ENCODE results near the gene PNMA8A.
"Not testable (repeated sequence)": the region's sequence is repeated elsewhere in the genome, so short reads cannot be mapped to it uniquely, and the experiment has no call there.

Gene PNMA8A

DNA sequence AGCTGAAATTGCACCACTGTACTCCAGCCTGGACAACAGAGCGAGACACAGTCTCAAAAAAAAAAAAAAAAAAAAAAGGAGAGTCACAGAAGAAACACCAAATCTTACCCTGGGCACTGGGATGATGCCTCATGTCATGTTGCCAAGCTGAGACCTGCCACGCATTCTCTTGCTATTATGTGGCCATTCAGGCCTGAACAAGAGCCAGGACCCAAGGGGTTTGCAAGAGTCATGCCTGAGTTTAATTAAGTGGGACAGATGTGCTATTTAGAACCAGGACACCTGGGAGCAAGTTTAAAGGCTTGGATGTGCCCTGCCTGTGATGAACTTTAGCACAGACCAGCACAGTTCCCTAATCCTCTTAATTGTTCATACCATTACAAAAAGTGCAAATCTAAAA lies 9.8 kb downstream of the PNMA8A start:
- DNase-seq = no peak

DNA sequence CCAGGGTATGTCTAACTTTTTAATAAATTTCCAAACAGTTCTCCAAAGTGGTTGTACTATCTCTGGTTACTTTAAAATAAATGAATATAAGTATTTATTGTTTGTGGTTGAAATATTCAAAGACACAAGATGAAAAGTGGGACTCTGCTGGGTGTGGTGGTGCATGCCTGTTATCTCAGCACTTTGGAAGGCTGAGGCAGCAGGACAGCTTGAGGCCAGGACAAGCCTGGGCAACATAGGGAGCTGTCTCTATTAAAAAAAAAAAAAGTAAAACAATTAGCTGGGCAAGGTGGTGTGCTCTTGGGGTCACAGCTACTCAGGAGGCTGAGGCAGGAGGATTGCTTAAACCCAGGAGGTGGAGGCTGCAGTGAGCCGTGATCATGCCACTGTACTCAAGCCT lies 10.4 kb downstream of the PNMA8A start:
- no peak for DNase-seq

DNA sequence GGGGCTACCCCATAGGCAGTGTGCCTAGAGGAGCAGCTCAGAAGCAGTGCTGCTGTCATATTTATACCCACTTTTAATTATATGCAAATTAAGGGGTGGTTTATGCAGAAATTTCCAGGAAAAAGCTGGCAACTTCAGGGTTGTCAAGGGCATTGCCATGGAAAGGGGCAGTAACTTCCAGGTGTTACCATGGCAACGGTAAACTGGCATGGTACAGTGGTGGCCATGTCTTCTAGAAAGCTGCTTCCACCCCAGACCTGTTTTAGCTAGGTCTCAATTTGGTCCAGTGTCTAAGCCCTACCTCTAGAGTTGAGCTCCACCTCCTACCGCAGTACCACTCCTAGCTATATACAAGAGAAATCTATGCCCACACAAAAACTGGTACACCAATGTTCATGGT lies 11.3 kb downstream of the PNMA8A start:
- DNase-seq = no peak

GRCh38 chr19:46456930-46457329 lies 14.4 kb downstream of the PNMA8A start:
- DNase-seq = no peak

GRCh38 chr19:46454244-46454643 lies 17.1 kb downstream of the PNMA8A start:
- no peak for DNase-seq

- no peak for DNase-seq
These were observed 17.7 kb downstream of the PNMA8A start for GRCh38 chr19:46453661-46454060.

- no peak for DNase-seq
These were observed 19.2 kb downstream of the PNMA8A start for GRCh38 chr19:46452186-46452585.

DNA sequence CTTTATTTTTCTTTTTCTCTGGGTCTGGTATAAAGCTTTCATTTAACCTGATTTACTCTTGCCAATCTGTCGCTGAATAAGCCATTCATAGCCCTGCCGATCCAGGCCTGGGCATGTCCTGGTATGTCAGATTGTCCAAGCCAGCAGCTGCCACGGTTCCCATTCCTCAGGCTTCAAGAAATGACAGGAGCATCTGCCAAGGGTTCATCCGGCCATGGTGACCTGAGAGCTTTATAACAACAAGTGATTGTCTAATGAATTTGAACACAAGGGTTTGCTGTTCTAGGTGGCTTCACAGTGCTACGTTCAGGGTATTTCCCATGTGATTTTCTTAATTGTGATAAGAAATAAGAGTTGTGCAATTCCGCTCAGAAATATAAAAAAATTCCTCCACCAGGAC lies 20.0 kb downstream of the PNMA8A start:
- no peak for DNase-seq

- no peak for DNase-seq
These were observed 20.6 kb downstream of the PNMA8A start for GRCh38 chr19:46450737-46451136.

GRCh38 chr19:46449228-46449627 lies 22.1 kb downstream of the PNMA8A start:
- DNase-seq = no peak

DNA sequence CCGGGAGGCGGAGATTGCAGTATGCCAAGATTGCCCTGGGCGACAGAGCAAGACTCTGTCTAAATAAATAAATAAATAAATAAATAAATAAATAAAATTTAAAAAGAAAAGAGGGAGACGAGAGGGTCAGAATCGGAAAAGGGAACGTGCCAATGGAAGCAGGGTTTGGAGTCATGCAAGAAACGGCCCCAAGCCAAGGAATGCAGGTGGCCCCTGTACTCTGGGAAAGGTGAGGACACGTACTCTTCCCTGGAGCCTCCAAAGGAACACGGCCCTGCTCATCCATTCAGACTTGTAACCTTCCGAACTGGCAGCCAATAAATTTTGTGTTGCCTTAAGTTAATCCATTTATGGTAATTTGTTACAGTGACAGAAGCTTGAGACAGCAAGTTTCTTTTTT lies 22.8 kb downstream of the PNMA8A start:
- no peak for DNase-seq

DNA sequence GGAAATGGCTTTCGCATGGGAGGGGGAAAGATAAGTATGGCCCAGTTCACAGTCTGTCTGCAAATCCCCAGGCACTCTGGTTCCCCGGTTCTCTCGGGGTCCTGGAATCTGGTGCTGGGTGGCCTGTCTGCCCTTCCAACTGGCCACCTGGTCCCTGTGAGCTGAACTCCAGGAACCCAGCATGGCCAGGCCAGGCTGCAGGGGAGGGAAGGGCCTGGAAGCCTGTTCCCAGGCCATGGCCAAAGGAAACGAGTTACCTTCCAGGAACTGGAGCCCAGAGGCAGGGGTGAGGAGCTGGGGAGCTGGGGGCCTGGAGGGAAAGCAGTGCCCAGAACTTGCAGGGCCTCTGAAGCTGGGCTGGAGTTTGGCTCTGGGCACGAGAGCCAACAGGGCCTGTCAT lies 23.5 kb downstream of the PNMA8A start:
- DNase-seq = no peak

- no peak for DNase-seq
These were observed 24.4 kb downstream of the PNMA8A start for GRCh38 chr19:46447006-46447405.

- no peak for DNase-seq
These were observed 25.3 kb downstream of the PNMA8A start for GRCh38 chr19:46446021-46446420.

GRCh38 chr19:46442808-46443450 lies 28.4 kb downstream of the PNMA8A start:
- no peak for DNase-seq

GRCh38 chr19:46441866-46442265 lies 29.5 kb downstream of the PNMA8A start:
- DNase-seq = no peak

DNA sequence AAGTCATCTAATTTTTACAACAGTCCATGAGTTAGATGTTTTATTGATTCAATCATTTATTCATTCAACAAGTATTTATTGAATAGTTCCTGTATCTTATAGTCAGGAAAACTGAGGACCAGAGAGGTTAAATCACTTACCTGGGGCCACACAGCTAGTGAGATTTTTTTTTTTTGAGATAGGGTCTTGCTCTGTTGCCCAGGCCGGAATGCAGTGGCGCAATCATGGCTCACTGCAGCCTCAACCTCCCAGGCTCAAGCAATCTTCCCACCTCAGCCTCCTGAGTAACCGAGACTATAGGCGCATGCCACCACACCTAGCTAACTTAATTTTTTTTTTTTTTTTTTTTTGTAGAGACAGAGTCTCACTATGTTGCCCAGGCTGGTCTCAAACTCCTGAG lies 35.7 kb downstream of the PNMA8A start:
- DNase-seq = not testable (repeated sequence)

GRCh38 chr19:46435009-46435408 lies 36.4 kb downstream of the PNMA8A start:
- no peak for DNase-seq

- not testable (repeated sequence) for DNase-seq
These were observed 37.9 kb downstream of the PNMA8A start for GRCh38 chr19:46433470-46433869.

DNA sequence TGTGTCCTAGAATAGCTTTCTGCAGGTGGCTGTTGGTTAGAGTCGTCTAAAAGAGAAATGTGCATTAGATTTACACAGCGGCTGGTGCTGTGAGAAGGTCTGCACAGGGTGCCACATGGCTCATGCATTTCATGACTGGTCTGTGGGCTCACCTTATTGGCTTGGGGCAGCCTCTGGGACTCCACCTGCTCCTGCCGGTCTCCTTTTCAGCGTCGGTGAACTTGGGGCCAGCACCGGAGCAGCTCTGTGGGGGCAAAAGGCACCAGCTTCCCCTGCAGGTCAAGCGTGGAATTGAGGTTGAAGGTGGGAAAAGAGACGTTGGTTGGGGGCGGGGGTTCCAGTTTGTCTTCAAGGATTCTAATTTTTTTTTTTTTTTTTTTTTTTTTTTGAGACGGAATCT lies 39.5 kb downstream of the PNMA8A start:
- DNase-seq = no peak

DNA sequence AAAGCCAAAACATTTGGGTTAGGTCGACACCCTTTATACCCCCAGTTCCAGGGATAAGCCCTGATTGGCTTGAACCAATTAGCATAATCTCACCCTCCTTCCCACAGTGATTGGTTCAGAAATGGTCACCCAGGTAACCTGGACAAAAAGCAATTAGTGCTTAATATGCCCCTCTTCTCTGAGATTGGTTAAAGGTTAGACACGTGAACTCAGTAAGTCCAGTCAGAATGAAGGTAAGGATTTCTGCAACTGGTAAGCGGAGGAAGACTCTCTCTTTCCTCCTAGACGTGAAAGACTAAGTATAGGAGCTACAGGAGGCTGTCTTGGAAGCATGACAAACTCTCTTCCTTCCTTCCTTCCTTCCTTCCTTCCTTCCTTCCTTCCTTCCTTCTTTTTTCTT lies 41.4 kb downstream of the PNMA8A start:
- DNase-seq = no peak

- peak; percentile 76 for DNase-seq
These were observed 42.9 kb downstream of the PNMA8A start, which contains the start of gene PNMA8C for GRCh38 chr19:46428239-46429135. Gene PNMA8C (minus strand): TSS chr19:46428936. CDS start chr19:46428359, 577 bp downstream.

GRCh38 chr19:46427518-46428045 lies 43.8 kb downstream of the PNMA8A start:
- DNase-seq = no peak

Data from activated CD8-positive, alpha-beta memory T cell treated with anti-CD3 and anti-CD28 coated beads, Interleukin-2, amount 50 U/mL, for 48 hours (primary cell).